Activated naive CD8-positive, alpha-beta T cell treated with anti-CD3 and anti-CD28 coated beads, Interleukin-2, amount 50 U/mL, for 16 hours (primary cell): Measurements from ENCODE around the gene MYO3B.

Experiments used
- DNase-seq: peaks from one replicate; pipeline ENCODE4 v3.0.0-alpha.2; 2020; ENCODE audit warnings: low read depth, low spot score

MYO3B gene

DNA sequence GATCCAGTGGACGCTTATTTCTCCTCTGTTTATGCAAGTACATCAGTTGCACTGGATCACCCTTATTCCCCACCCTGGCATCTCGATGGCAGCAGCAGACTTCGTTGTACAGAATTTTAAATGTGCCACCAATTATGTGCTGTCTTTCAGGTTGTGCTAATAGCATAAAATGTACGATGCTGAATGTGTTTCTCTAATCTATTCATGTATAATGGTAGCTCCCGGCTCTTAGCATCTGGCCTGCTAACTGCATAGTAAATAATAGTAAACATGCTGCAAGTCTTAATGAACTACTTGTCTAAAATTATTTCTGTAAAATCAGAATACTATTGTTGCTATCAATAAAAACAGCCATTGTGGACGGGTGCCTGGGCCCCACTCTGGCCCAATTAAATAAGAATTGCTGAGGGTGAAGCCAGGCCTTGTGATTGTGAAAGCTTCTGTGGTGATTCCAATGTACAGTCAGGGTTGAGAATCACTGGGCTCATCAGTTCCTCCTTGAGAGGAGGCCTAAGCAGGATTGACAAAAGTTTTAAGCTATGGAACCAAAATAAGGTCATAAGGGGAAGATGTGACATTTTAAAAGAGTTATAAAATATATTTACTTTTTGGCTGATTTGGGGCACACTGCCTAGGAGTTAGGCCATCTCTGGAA, 14.4 kb upstream of the MYO3B start:
- no peak for DNase-seq

DNA sequence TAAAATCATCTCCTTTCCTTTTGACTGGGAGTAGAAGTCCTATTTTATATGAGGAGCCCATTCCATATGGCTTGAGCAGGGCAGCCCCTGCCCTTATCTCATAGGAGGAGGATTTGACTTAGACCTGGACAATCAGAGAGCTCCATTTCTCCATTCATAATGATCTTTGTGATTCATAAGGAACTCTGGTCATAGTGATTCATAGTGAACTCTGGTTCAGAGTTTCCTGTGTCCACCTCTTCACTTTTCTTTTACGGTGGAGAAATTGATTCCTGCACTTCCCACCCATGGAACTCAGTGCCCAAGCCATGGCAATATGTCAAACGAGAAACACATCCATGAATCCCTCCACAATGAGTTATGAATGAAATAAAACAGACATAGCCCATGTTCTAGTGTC, 12.8 kb upstream of the MYO3B start:
- DNase-seq, result no peak

DNA sequence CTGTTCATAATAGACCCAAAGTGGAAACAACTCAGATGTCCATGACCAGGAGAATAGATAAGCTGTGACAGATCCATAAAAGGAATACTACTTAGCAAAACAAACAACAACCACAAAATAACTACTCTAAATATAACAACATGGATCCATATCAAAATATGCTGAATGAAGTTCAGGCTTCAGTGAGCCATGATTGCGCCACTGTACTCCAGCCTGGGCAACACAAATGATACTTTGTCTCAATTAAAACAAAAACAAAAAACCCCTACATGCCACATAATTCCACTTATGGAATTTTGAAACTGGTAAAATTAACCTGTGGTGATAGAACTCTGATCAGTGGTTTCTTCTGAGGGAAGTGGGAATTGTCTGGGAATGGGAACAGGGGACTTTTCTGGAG, 11.2 kb upstream of the MYO3B start:
- no peak for DNase-seq

DNA sequence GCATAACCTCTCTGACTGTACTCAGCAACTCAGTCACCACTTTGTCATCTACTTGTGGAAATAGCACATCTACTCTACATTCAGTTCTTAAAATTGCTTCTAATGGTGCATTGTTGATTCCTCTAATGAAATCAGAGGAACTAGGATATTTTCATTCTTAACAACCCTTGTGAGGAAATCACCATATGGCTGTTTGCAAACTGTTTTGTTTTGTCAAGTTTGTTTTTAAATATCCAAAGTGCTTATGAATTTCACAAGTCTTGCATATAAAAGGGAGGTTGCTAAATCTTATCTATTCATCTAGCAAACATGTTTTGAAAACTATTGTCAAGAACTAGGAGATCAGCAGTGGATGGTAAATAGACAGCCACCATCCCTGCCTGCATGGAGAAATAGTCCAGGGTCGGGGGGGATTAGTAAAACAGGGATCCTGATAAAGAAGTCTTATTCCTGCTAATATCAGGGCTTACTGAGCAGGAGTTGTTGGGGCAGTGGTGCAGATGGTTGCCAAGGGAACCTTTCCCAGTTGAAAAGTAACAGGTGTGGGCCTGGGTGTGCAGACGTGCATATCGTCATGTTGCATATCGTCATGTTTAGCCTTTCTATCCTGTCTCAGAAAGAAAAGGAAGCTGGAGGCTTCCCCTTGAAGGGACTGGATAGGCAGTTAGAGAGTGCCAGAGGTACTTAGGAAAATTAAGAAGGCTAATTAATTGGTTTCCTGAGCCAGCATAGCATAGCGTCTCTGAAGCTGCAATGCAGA, 7.5 kb upstream of the MYO3B start:
- no peak for DNase-seq

DNA sequence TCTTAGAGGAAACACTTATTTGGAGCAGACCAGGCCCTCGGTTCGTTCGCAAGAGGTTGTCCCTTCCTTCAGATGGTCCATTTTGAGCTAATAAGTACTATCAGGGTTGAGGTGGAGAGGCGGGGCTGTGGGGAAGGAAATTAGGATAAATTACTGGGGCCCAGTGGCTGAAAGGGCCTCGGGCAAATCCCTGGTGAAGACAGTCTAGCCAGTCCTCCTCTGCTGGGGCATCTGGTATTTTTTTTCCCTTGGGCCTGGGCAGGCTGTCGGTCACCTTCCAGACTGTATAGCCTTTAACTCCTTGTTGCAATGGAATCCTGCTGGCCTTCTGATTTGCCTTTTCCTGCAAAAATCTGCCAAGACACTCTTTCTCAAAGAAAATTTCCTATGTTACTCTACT, 1.7 kb upstream of the MYO3B start:
- no peak for DNase-seq

DNA sequence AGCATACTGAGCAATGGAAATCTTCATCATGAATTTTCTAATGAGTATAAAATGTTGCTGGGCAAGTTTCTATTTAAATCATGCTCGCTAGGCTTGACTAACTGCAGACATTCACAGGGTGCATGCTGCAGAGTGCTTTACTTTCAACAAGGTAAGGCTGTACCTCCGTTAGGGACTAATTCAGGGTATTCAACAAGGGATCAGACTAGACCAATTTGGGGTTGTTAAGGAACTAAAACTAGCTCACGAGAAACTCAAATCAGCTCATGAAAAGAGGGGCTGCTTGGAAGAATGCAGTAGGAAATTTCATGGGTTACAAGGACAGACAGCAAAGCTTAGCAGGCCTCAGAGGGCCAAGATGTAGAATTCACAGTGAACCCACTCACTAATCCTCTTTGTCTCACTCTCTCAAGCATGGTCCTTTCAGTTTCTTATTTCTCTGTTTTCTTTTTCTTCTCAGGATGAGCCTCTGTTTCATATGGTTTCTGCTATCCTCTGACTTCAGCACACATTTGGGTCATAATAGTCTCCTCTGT, 2.2 kb downstream of the MYO3B start:
- no peak for DNase-seq

DNA sequence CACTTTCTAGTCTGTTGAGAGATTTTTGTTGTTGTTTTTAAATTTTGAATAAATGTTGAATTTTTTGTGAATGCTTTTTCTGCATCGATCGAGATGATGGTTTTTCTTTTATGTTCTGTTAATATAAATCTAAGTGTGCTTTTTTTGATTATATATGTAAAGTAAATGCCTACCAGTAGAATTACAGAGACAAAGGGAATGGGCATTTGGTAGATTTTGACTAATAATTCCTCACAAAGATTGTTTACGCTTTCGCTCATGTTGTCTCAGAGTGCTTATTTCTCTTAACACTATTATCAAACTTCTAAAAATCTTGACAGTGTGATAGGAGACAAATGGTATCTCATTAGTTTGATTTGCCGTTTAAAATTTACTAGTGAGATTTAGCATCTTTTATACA, 3.7 kb downstream of the MYO3B start:
- no peak for DNase-seq

DNA sequence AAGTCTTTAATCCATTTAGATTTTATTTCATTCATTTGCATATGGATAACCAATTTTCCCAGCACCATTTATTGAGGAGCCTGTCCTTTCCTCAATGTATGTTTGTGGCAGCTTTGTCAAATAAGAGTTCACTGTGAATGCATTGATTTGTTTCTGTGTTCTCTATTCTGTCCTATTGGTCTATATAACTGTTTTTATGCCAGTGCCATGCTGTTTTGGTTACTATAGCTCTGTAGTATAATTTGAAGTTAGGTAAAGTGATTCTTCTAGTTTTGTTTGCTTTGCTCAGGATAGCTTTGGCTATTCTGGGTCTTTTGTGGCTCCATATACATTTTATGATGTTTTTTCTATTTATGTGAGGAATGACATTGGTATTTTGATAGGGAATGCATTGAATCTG, 7.4 kb downstream of the MYO3B start:
- DNase-seq, result no peak

DNA sequence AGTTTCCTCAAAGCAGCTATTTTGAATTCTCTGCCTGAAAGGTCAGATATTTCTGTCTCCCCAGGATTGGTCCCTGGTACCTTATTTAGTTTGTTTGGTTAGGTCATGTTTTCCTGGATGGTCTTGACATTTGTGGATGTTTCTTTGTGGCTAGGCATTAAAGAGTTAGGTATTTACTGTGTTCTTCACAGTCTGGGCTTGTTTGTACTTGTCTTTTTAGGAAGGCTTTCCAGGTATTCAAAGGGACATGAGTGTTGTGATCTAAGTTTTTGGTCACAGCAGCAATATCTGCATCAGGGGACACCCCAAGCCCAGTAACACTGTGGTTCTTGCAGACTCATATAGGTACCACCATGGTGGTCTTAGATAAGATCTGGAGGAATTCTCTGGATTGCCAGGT, 11.8 kb downstream of the MYO3B start:
- no peak for DNase-seq

DNA sequence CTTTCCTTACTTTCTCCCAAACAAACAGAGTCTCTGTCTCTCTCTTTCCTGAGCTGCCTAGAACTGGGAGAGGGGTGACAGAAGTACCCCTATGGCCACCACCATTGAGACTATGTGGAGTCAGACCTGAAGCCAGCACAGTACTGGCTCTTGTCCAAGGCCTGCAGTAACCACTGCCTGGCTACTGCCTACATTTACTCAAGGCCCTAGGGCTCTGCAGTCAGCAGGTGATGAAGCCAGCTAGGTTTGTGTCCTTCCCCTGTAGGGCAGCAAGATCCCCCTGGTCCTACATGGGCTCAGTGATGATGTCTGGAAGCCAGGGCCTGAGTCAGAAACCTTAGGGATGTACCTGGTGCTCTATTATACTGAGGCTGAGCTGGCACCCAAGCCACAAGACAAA, 12.2 kb downstream of the MYO3B start:
- DNase-seq, result no peak

DNA sequence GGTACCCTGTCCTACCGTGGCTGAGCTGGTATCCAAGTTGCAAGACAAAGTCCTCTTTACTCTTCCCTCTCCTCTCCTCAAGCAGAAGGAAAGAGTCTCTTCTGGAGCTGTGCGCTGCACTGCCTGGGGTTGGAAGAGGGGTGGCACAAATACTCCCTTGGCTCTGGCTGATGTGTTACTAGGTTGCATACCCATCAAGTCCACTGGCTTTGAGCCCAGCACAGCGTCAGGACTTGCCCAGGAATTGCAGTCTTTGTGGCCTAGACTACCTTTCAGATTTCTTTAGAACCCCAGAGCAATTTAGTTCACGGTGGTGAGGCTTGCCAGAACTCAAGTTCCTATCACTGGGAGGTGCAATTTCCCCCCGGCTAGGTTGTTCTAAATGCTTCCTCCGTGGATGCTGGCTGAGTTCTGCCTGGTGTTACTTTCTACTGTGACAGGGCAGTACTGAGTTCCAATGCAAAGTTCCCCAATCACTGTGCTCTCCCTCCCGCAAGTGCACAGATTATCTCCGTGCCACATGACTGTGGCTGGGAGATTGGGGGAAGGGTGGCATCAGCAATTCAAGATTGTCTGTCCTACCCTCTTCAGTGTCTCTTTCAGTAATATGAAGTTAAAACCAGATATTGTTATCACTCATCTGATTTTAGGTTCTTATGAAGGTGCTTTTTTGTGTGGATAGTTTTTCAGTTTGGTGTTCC, 13.4 kb downstream of the MYO3B start:
- DNase-seq, result no peak

DNA sequence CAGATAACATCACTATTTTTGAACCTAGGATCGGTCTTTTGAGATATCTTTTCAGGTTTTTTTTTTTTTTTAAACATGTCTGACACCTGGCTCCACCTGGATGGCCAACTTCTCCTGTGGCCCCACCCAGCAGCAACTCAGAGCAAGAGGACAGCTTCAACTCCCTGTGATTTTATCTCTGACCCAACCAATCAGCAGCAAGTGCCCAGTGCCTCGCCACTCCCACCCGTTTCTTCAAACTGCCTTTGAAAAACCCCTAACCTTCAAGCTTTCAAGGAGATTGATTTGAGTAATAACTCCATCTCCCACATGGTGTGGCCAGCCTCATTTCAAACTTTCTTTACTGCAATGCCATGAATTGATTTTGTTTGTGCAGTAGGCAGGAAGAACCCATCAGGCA, 19.0 kb downstream of the MYO3B start:
- DNase-seq, result no peak

DNA sequence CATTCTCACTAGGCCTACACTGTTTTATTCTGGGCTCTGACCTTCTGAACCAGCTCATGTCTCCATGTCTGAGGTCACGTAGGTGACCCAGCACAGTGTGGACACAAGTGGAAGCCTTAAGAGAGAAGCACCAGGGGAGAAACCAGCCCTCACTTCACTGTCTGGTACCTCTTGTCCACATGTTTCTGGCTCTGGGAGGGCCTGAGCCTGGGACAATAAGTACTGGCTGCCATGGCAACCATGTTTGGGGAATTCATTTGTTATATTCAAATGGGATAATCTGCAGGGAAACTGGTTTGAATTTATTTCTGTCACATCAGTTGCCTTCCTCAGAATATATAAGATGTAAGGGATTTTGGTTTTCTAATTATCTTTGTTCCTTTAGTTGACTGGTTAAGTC, 23.3 kb downstream of the MYO3B start:
- no peak for DNase-seq

DNA sequence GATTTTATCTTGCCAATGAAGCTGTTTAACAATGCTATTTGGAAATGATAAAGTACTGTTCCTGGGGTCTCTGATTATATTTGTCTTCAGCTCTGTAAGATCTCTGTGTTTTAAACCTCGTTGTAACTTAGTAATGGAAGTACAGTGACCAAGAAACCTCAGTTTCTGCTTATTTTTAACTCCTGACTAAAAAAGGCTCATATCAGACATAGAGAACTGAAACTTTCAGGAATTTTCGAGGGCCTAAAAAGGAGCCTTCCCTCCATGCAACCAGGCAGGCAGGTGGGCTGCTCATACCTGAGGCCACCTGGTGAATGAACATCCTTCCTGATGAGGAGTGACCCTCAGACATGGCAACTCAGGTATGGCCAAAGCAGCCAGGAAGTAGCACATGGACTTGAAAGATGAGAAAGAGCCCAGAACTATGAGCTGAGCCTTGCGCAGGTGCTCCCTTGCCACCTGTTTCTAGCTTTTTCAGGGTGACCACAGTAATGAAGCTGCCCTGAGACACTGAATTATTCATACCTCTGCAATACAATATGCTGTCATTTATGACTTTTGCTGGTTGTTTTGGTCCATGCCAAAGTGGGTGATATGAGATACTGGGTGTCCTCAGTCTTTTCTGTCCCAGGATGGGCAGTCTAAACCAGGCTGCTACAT, 23.9 kb downstream of the MYO3B start:
- no peak for DNase-seq

DNA sequence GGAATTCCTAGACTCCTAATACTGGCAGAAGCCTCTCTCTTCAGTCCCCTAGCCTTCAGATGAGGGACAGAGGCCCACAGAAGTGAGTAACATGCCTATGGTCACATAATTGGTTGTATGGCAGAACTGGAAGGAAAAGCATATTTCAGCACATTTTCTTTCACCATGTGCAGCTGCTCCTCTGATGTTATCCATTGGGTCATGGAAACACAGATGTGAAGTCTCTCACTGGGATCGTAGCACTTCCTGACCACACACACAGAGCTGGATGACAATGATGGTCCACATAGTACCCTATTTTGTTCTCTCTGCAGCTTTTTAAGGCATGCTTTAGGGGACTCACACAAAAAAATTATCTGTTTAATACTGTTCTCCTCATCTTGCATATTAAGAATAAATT, 24.5 kb downstream of the MYO3B start:
- no peak for DNase-seq

DNA sequence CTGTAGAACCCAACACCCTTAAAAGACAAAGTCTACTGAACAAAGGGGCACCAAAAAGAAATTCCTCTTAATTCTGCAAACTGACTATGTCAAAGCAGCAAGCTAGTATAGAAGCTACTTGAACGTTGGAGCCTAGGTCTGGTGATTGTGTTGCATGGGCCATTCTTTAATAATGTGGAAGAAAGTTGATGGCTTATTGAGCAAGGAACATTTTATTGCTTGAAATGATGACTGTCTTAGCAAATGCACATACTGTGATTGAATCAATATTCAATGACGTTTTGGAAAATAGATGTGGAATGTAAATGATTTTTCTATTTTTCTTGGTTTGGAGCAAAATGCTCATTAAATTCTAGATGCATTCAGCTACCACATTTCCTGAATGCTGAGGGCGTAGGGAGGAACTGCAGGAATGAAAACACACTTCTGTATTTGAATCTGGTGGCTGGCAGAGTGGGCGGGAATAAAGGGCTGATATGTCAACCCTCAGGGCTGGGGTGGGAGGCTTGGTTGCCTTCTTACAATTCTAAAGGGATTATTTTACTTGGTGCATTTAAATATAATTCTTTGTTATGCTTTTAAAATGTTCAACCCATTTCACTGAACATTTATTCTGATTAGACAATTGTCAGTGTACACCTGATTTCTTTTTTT, 26.5 kb downstream of the MYO3B start:
- DNase-seq, result no peak

DNA sequence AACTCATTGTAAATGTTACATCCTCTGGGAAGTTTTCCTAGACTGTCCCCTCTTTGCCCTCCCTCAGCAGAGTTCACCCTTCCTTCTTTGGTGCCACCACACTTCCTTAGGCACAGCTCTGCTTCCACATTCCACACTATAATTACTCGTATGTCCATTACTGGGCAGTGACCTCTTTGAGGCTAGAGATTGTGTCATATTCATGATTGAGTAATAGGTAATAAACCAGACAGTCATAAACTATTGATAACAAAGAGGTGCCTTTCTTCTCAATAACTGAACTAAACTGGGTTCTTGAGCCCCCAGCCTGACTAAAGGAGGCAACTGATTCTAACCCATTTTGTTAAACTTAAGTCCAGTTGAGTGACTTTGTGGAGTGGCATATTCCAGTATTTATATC, 28.3 kb downstream of the MYO3B start:
- no peak for DNase-seq

DNA sequence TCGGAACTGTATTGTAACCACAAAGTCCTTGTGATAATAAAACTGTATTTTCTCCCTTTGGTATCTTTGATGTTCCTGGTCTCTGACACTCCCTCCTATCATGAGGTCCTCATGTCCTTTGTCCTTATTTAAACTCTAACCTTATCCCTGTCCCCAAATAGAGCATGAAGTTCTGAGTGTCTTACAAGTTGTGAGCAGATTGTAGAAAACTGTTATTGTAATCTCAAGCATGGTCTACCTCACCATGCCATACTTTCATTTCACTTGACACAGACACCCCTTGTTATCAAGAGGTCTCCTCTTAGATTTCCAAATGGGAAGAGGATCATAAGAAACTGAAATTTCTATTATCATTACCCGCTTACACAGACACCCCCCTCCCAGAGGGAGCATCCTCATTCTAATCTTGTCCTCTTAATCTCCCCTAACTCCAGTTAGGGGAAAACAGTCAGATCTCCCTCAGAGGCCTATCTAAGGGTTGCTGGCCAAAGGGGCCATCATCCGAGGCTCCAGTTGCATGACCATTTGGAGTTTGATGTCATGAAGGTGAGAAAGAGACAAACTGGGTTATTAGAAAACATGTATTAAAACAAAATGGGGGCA, 29.0 kb downstream of the MYO3B start:
- no peak for DNase-seq

DNA sequence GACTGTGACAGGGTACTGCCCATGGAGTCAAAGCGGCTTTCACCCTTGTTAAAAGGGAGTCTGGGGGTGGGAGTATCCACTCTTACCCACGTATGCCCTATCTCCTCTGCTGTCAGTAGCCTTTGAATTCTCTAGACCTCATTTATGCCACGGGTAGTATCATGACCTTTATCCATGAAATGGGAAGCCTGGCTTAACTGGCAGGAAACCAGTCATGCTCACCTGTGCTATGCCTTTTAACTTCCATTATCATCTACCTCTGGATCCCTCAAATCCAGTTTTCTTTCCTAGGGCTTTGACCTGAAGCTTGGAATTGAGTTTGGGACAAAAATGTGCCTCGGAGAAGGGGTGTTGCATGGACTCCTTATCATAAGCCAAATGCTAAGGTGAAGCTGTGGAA, 30.0 kb downstream of the MYO3B start:
- no peak for DNase-seq

DNA sequence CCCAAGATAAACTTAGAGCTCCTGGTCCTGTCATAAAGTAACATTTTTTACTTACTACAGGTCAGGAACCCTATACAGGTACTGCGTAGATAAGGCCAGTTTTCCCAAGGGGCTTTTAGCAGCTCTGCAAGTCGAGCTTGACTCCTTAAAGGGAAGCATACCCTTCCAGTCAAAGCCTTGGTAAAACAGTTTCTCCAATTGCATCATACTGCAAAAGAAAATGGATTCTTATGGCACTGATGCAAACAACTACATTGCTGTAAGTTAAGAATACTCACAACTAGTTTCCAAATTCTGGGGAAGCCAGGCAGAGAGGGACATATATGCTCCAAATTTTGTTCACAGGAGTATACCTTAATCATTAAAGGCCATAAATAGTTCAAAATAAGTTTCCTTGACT, 31.0 kb downstream of the MYO3B start:
- DNase-seq, result no peak

DNA sequence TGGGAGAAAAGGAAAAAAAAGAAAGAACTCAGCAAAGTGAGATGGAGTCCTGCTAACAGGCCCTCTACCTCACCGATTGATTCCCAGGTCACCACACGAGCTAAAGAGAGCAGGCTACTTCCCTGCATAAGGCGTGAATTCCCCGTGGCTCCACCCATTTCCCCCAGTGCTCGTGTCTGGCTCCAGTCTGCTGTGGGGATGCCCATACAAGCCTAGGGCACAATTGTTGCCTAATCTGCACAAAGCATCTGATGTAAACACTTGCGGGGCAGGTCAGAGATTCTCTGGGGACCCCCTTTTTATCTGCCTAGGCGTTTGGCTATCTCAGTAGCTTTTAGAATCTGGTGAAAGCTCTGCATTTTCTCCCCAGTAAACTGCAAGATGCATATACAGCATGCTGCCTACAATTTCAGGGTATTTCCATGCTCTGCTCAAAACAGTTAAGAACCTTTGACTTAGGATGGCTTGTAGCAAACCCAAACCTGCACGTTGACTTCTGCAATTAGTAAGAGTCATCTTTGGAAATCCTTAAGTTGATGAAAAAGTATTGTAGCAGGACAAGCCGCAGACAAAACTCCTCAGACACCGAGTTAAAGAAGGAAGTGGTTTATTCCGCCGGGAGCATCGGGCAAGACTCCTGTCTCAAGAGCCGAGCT, 34.8 kb downstream of the MYO3B start:
- no peak for DNase-seq
